ENCODE measurements around the gene STARD5.

Gene STARD5

GRCh38 chr15:81310480-81310879 lies 13.5 kb downstream of the STARD5 start:
- no peak for TF ChIP-seq CTCF (IDR thresholded peaks at IDR 0.05; ENCODE audit: control insufficient read depth, insufficient read depth, low read depth, low read length, missing control alignments)
- H3K4me3 ChIP-seq (ENCODE audit: control insufficient read depth, low read depth, low read length), result no peak overlapping the region
- DNase-seq (ENCODE audit: low read depth), result no peak

GRCh38 chr15:81309647-81310450 lies 14.1 kb downstream of the STARD5 start:
- no peak for DNase-seq (ENCODE audit: low read depth)
- TF ChIP-seq CTCF (IDR thresholded peaks at IDR 0.05; ENCODE audit: control insufficient read depth, insufficient read depth, low read depth, low read length, missing control alignments), result no peak
- no peak overlapping the region for H3K4me3 ChIP-seq (ENCODE audit: control insufficient read depth, low read depth, low read length)

GRCh38 chr15:81308260-81308659 lies 15.7 kb downstream of the STARD5 start:
- H3K4me3 ChIP-seq (ENCODE audit: control insufficient read depth, low read depth, low read length), result no peak overlapping the region
- DNase-seq (ENCODE audit: low read depth), result no peak
- TF ChIP-seq CTCF (IDR thresholded peaks at IDR 0.05; ENCODE audit: control insufficient read depth, insufficient read depth, low read depth, low read length, missing control alignments), result no peak

DNA sequence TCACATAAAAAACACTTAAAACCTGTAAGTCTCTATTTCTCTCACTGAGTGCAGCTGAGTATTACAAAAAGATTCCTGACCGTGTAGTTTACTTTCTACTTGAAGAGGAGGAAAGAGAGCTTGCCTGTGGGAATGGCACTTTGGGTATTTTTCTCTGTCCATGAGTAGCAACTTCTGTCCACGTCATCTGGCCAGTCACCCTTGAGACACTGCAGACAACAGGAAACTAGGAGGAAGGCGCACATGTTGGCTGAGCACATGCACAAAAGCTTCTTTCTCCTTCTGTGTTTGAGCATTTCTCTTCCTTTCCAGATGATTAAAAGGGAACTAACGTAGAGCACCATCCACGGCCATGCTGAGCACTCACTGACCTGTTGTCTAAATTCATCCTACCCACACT lies 19.7 kb downstream of the STARD5 start:
- no peak for TF ChIP-seq CTCF (IDR thresholded peaks at IDR 0.05; ENCODE audit: control insufficient read depth, insufficient read depth, low read depth, low read length, missing control alignments)
- DNase-seq (ENCODE audit: low read depth), result no peak
- no peak overlapping the region for H3K4me3 ChIP-seq (ENCODE audit: control insufficient read depth, low read depth, low read length)

DNA sequence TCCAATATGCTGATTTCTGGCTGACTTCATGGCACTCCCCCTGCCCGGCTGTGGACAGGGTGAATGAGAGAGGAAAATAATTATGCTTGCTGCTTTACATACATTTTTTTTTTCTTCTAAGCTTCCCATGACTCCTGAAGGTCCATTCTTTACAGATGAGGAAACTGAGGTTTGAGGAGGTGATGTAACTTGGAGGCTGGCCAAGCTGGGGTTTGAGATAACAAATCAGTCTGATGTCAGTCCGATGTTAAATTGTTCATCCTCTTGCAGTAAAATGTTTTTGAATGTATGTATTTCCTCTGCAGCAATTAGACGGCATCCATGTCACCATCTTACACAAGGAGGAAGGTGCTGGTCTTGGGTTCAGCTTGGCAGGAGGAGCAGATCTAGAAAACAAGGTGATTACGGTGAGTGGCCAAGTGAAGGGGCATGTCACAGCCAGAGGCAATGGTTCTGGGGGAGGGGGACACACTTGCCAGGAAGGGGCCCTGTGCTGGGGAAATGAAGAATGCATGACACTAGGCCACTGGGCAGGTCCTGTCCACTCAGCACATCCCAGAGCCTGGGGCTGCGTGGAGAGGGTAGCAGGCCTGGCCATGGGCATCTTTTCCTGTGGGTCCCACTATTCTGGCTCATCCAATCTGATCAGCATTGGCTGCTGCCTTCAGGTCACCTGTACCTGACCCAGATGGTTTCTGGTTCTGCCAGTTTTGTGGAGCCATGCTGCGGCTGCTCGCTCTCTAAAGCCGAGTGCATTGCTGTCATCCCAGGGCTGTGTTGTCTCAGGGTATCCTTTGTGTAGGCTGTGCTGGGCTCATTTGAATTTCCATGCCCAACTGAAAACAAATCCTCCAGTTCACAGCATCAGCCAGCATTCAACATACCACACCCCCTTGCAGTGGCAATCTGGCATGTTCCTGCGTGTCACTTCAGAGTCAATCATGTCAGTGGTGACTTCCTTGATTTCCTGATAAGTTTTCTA lies 20.4 kb downstream of the STARD5 start:
- no peak for TF ChIP-seq CTCF (IDR thresholded peaks at IDR 0.05; ENCODE audit: control insufficient read depth, insufficient read depth, low read depth, low read length, missing control alignments)
- DNase-seq (ENCODE audit: low read depth), result no peak
- H3K4me3 ChIP-seq (ENCODE audit: control insufficient read depth, low read depth, low read length), result no peak overlapping the region

DNA sequence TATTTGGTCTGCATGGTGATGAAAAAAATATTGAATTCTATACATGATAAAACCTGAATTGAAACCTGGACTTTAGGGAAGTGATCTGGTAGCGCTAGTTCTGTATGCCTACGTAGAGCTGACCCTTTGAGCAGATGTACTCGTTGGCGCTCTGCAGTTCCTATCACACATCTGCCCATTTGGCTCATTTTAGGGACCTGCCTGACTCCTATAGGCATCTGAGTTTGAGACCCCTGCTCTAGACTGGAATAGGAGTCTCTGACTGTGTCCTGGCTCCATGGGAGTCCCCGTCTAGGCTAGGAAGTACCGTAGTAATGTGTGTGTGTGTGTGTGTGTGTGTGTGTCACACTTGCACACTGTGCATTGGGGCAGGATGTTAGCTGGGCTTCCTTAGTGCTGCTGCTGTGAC lies 21.2 kb downstream of the STARD5 start:
- H3K4me3 ChIP-seq (ENCODE audit: control insufficient read depth, low read depth, low read length), result no peak overlapping the region
- no peak for DNase-seq (ENCODE audit: low read depth)
- TF ChIP-seq CTCF (IDR thresholded peaks at IDR 0.05; ENCODE audit: control insufficient read depth, insufficient read depth, low read depth, low read length, missing control alignments), result no peak

Measured in AG09309 (cell line).